ENCODE data around the gene ERLIN1.

GRCh38 chr10:100223879-100224278 is 38.0 kb upstream of the ERLIN1 start:
- no peak for TF ChIP-seq CTCF (IDR thresholded peaks at IDR 0.05; ENCODE audit: low read length)
- TF ChIP-seq EZH2 (optimal IDR thresholded peaks at IDR 0.05; ENCODE audit: low read depth, low read length): no peak

Data from MM.1S (cell line).